Activated T-cell treated with anti-CD3 and anti-CD28 coated beads, Interleukin-2, amount 50 U/mL, for 1 hour (primary cell): ENCODE data around the gene VEGFB.
"Not testable (repeated sequence)": the region's sequence is repeated elsewhere in the genome, so short reads cannot be mapped to it uniquely, and the experiment has no call there.

Experiments used
- DNase-seq: peaks from one replicate; pipeline ENCODE4 v3.0.0-alpha.2; 2020

The VEGFB gene

DNA sequence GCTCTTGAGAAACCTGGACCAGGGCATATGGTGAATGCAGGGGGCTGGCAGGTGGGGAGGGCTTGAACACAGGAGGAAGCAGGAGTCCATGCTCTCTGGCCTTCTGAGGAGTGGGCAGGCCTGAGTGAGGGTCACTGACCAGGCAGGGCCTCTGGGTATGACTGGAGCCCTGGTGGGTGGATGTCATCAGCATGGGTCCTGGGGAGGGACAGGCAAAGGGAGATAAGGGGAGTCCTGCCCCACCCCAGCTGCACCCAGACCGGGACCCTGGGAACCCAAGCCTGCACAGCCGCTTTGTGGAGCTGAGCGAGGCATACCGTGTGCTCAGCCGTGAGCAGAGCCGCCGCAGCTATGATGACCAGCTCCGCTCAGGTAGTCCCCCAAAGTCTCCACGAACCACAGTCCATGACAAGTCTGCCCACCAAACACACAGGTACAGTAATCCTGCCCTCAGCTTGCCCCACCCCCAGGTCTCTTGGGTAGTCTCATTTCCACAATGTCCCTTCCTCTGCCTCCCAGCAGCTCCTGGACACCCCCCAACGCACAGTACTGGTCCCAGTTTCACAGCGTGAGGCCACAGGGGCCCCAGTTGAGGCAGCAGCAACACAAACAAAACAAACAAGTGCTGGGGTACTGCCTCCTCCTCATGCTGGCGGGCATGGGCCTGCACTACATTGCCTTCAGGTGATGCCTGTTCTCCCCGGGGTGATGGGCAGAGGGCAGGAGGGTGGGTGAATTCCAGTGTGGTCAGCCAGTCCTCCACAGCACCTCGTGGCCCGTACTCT lies 2.0 kb upstream of the VEGFB start:
- no peak for DNase-seq

DNA sequence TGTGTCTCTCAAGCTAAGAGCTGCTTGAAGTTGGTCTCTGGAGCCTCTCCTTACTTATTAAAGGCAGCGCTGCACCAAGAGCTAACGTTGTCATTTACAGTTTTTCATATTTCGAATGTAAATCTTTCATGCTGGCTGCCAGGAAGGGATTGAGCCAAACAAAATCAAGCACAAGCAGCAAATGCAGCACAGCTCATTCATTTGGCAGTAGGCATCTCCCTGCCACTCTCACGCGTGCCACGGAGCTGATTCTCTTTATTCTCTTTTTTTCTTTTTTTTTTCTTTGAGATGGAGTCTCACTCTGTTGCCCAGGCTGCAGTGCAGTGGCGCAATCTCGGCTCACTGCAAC lies 1.4 kb upstream of the VEGFB start:
- DNase-seq = no peak

DNA sequence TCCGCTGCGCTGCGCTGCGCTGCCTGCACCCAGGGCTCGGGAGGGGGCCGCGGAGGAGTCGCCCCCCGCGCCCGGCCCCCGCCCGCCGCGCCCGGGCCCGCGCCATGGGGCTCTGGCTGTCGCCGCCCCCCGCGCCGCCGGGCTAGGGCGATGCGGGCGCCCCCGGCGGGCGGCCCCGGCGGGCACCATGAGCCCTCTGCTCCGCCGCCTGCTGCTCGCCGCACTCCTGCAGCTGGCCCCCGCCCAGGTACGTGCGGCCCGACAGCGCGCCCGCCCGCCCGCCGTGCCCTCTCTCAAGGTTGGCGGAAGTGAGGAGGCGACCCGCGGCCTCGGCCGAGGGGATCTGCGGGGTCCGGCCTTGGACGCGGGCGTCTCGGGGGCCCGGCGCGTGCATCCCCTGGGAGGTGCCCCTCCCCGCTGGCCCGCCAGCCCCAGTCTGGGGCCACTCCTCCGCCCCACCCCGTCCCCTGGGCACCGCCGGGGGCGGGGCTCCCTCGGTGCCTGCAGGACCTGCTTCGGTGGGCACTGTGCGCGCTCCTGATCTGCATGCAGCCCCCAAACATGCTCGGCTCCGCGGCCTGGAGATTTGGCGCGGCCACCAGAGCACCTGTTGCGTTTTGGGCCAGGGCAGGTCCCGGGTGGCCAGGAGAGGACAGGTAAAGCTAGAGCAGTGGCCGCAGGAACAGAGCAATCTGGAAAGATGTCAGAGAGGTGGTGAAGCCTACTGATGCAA lies 429 bp downstream of the VEGFB start:
- peak; percentile 68 for DNase-seq

DNA sequence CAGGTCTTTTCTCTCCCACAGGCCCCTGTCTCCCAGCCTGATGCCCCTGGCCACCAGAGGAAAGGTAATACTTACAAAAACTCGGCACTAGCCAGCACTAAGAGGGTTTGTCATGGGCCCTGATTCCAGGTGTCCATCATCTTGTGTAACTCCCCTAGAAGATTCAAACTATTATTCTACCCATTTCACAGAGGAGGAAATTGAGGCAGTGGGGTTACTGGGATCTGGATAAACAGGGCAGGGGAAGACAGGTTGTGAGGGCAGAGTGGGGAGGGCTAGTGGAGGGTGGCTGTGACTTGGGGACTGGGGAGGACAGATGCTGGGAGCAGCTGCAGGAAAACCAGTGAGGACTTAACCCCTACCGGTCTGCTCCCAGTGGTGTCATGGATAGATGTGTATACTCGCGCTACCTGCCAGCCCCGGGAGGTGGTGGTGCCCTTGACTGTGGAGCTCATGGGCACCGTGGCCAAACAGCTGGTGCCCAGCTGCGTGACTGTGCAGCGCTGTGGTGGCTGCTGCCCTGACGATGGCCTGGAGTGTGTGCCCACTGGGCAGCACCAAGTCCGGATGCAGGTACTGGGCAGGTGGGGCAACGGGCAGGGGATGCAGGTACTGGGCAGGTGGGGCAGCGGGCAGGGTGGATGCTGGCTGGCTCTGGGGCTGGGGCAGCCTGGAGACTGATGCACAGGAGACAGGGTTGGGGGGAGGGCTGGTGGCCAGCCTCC lies 1.2 kb downstream of the VEGFB start:
- DNase-seq = no peak

DNA sequence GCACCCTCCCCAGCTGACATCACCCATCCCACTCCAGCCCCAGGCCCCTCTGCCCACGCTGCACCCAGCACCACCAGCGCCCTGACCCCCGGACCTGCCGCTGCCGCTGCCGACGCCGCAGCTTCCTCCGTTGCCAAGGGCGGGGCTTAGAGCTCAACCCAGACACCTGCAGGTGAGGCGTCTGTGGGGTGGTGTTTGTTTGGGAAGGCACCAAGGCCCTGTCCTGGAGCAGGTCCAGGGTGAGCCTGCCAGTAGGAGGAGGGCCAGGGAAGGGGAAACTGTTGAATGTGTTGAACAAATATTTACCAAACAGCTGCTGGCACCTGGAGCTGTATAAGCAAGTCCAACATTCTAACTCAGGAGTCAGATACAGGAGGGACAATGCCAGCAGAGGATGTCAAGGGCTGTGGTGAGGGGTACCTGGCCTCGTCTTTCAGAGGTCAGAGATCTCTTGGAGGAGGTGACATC lies 3.1 kb downstream of the VEGFB start:
- DNase-seq = no peak

DNA sequence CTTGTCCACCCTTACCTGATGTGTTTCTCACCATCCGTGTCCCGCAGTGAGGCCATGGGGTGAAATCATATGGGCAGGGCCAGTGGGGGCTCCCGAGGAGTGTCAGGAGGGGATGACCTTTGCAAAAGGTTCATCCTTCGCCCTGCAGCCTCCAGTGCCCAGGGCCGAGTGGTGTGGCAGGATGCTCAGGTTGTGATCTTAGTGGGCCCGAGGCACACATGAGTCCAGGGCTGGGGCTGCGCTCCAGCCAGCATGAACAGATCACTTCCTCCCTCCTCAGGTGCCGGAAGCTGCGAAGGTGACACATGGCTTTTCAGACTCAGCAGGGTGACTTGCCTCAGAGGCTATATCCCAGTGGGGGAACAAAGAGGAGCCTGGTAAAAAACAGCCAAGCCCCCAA lies 3.7 kb downstream of the VEGFB start:
- DNase-seq = no peak

DNA sequence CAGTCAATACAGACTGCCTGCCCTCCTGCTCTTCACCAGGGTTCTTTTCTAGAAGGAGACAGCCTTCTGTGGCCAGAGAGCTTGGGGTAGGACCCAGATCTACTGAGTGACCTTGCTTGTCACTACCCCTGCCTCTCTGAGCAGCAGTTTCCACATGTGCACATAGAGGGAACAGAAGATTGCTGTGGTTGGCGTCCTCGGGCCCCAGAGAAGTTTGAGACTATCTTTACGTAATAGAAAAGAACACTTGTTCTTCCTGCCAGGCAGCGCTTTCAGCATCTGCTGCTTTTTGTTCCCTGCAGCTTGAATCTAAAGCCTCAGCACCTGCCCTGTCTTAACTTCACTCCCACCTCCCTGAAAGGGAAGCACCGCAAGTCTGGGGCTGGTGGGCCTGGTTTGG lies 4.6 kb downstream of the VEGFB start:
- no peak for DNase-seq

DNA sequence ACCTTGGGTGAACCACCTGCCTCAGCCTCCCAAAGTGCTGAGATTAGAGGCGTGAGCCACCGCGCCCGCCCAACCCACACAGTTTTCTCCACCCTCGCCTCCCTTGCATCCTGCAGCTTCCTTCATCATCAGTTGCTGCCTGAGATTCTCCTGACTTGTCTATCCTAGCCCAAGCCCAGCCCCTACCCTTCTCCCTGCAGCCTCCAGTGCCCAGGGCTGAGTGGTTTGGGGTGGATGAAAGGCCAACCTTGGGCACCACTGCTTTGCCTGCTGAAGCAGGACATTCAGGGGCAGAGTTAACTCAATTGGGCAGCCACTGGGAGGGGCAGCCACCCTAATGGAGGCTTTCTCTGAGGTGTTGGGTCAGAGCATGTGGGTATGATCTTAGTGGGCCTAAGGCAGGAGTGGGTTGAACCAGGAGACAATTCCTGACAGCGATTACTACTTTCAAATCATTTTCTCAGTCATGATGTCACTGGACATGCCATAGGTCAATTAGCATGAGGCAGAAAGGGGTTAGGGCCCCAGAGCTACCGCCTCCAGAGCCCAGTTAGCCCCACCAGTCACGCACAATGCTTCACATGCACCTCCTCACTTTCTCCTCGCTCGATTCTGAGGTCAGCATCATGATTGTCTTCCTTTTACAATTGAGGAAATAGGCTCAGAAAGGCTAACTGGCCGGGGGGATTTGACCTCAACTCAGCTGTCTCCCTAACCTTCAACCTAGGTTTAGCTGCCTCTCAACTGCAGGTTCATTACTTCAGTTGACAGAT lies 5.5 kb downstream of the VEGFB start:
- no peak for DNase-seq

DNA sequence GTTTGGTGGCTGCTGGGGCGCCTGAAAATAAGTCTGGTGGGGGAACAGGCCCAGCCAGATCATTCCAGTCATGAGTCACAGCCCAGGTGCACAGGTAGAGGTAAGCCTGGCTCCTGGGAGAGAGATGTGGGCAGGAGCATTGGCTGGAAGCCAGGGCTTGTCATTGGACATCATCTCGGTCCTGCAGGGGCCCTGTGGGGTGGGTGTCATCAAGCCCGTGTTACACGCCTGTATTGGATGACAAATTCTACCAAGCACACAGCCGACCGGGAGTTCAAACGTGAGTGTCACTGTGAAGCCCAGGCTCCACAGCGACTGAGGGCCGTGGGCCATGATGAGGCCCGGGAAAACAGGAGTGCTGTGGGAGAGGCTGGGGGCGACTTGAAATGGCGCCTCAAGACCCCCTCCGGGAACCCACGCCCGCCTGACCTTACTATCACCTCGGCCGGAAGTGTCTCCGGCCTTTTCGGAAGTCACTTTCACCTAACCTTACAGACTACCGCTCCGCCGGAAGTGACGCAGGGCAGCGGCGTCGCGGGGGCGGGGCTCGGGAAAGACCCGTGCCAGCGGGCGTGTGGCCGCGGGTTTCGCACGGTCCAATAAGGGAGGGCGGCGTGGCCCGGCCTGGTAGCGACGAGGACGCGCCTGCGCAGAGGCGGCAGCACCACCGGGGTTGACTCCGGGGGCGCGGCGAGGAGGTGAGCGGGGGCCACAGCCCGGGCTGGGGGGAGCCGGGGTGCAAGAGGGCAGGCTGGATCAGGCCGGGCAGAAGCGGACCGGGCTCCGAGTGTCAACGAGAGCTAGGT lies 6.3 kb downstream of the VEGFB start, which contains the start of gene FKBP2:
Gene FKBP2, plus strand, starts transcription at position 661 of the 806 bp plus-strand sequence. CDS start 1,293 bp downstream, outside the sequence.
- peak; percentile 97 for DNase-seq

DNA sequence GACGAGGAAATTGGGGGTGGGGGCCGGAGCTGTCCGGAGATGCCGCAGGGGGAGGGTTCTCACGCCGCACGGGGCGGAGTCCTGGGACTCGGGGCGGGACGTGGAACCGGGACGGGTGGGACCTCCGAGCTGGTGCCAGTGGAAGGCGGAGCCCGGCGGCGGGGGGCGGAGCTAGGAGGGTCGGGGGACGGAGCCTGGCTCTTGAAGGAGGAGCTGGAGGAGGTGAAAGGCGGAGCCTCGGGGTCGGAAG lies 6.8 kb downstream of the VEGFB start:
- no peak for DNase-seq

DNA sequence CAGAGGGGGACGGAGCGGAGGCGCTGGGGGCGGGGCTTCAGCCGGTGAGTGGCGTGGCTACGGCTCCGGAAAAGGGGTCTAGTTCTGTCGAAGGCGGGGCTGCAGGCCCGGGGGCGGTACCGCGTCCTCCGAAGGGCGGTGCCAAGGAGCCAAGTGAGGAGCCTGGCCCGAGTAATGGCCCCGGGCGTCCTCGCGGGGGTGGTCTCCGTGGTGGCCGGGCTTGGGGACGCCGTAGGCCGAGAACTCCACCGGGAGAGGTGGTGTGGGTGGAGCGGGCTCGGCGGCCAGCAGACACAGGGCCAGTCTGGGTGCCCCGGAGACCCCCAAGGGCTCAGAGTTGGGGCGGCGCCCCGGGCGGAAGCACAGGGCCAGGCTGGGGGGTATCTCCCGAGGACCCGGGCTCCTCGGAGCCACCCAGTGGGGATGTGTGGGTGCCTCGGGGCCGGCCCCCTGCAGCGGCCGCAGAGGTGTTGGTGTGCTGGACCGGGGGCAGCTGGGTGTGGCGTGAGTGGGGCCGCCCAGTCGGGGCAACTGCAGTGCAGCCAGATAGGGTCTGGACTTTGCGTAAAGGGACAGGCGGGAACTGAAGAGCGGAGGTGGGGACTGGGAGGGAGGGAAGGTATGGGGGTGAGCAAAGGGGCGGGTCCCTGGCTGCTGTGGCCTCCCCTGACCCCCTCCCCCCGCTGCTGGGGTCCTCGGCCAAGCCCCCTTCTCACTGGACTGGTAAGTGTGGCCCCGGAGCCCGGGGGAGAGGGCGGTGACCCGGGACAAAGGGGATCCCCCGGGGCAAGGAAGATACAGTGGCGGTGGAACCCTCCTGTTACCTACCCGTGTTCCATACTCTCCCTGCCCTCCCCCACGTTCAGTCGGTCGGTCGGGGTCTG lies 7.3 kb downstream of the VEGFB start:
- peak; percentile 100 for DNase-seq

DNA sequence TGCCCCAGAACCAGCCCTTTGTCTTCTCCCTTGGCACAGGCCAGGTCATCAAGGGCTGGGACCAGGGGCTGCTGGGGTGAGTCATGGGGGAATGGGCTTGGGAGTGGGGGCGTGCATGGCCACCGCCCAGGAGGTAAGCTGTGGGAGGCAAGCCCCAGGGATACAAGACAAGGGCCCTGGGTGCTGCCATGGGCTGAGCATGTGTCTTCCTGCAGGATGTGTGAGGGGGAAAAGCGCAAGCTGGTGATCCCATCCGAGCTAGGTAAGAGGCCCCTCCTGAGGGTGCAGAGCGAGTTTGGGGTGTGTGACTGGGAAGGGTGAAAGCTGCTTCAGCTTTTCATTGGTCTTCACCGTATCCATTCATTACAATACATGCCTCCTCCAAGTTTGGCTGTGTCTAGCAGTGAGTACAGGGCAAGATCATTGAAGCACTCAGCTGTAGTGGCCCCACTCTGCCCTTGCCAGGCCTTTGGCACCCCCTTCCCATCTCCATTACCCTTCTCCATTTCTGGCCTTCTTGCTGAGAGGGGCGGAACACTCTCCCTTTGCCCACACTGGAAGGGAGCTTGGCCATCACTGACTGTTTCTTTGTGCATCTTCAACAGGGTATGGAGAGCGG lies 9.0 kb downstream of the VEGFB start:
- DNase-seq = no peak

DNA sequence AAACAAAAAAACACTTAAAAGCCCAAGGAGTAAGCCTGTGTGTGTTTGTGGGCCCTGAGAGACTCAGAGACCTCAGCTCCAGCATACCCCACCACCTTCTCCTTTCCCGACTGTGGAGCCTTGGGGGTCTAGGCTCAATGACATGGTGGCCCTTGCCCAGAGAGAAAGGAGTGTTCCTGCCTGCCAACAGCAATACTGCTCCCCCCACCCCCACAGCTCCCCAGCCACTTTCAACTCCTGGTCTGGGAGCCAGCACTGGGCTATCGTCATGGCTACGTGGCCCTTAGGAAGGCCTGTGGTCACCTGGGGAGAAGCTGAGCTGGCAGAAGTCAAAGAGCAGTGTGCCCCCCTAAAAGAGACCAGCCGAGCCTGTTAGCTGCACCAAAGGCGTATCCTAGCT lies 9.7 kb downstream of the VEGFB start:
- no peak for DNase-seq

DNA sequence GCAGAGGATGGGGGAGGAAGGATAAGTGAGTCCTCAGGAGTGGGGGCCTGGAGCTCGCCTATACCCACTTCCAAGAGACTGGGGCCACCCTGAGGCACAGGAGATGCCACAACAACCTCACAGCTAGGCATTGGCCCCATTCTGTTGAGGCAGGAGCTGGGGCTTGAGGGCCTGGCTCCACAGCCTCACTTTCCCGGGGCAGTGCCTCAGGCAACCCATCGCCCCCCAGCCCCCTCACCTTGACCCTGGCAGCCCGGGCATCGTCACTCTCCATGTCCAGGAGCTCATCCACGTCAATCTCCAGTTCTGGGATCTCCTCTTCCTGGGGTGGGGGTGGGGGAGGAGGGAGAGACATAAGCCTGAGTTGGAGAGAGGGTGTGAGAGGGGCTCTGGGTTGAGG lies 10.6 kb downstream of the VEGFB start:
- DNase-seq = no peak

DNA sequence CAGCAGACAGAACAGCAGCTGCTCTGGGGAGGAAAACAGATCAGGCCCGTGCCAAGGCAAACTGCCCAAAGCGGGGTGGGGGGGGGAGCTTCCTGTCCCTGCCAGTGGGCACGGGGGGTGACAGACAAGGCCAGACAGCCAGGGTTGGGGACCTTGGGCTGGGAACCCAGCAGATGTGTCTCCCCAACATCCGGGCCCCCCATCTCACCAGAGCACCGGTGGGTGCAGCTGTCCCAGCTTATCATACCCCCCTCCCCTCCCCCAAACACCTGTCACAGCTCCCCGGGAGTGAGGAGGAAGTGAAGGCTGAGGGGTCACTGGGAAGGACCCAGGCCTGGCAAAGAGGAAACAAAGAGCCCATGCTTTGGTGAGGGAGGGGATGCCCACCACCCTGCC lies 11.0 kb downstream of the VEGFB start:
- no peak for DNase-seq

DNA sequence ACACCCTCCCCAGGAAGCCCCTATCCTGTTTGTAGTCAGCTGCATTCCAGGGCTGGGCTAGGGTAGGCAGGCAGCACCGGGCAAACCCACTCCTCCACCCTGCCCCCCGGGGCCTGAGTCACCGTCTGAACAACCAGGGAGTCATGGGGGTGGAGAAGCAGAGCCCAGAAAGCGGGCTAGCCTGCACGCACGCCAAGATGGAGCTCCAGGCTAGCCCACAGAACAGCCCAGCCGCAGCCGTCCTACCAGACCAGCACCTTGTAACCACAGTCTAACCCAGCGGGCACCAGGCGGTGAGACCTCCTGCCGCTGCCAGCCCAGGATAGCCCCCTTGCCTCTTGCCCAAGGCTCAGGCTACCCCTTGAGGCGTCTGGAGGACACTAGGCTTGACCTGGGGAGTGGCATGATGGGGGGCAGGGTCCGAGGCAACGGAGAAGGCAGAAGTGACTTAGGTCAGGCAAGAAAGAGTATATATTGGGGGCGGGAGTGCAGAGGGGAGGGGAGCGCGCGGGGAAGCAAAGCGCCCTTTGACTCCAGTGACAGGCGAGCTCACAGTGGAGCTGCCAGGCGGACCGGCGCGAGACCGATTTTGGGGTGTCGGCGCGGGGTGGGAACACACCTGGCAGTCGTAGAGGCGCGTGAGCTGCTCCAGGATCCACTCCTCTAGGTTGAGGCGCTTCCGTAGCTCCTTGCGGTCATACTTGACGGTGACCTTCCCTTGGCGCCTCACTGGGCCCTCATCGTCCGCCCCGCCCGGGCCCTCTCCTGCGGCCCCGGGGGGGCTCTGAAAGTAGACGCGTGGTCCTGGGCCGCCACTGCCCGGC lies 11.6 kb downstream of the VEGFB start:
- DNase-seq = peak; percentile 72

DNA sequence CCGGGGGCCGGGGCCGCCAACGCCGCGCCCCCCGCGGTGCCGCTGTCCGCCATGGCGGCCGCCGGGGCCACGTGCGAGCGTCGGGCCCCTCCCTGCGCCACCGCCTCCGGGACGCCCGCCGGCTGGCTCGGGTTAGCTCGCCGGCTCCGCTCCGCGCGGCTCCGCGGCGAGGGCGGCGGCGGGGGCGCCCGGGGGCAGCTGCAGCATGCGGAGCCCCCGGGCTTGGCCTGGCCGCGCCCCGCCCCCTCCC lies 12.2 kb downstream of the VEGFB start:
- DNase-seq = not testable (repeated sequence)

DNA sequence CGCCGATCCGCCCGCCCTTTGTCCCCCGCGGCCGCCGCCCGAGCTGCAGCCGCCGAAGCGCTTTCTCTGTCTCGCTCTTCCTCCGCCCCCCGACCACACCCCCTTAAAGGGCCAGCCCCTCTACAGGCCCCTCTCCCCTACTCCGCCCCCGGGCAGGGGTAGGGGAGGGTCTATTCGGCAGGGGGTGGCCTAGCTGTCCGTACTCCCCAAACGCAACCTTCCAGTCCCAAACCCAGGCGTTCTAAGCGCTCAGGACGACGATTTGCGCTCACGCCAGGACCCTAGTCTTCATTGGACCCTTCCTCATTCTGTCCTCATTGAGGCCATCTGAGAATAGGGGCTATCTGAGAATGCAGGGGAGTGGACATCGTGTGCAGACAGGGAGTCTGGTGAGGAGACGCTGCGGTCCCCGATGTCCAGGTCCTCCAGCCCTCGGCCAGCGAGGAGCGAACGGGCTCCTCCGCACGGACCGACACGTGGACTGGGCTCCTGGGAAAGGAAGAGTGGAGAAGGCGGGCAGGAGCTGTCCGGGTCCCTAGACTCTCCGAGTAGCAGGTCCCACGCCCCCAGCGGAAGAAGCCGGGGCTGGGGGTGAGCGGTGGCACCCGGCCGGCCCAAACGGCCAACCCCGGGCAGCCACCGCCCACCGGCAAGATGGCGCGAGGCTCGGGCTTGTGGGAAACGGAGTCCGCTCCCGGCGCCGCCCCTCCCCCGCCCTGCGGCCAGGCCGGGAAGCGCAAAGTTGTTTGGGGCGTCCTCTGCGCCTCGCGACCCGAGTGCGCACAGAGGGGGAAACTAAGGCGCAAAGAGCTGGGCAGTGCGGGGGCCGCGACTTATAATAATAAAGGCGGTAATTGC lies 12.7 kb downstream of the VEGFB start, which contains the start of gene PPP1R14B:
Gene PPP1R14B, minus strand, starts transcription at position 73 of the 858 bp plus-strand sequence. CDS start 270 bp downstream, outside the sequence.
- DNase-seq = peak; percentile 77
